GM12891 (cell line): ENCODE data around the gene RASGRP3.

Experiments used
- DNase-seq: peaks from one replicate; pipeline ENCODE4 v3.0.0; 2011; ENCODE audit warnings: low spot score; ENCODE audit not compliant: insufficient read length
- FAIRE-seq: peaks from 2 replicates; lab custom pipeline; 2011; peaks lifted over from hg19 to GRCh38; lab: Jason Lieb, UNC
- PAX5 ChIP-seq: IDR thresholded peaks from 2 replicates; pipeline ENCODE4 v1.6.1; 2011; ENCODE audit warnings: low read length, moderate library complexity, mild to moderate bottlenecking; ENCODE audit not compliant: insufficient read depth, severe bottlenecking
- POLR2A ChIP-seq: IDR thresholded peaks from 2 replicates; pipeline ENCODE4 v1.6.1; 2011; ENCODE audit warnings: low read depth, low read length, control low read depth
- POLR2AphosphoS5 ChIP-seq: IDR thresholded peaks from 2 replicates; pipeline ENCODE4 v1.6.1; 2011; ENCODE audit warnings: low read depth, low read length, control low read depth
- POU2F2 ChIP-seq: IDR thresholded peaks from 2 replicates; pipeline ENCODE4 v1.6.1; 2011; ENCODE audit warnings: low read depth, mild to moderate bottlenecking, control low read depth, low read length, moderate library complexity
- SPI1 ChIP-seq: IDR thresholded peaks from 2 replicates; pipeline ENCODE4 v1.6.1; 2011; ENCODE audit warnings: low read depth, low read length, control low read depth
- TAF1 ChIP-seq: IDR thresholded peaks from 2 replicates; pipeline ENCODE4 v1.6.1; 2011; ENCODE audit warnings: low read depth, low read length, control low read depth

The RASGRP3 gene

DNA sequence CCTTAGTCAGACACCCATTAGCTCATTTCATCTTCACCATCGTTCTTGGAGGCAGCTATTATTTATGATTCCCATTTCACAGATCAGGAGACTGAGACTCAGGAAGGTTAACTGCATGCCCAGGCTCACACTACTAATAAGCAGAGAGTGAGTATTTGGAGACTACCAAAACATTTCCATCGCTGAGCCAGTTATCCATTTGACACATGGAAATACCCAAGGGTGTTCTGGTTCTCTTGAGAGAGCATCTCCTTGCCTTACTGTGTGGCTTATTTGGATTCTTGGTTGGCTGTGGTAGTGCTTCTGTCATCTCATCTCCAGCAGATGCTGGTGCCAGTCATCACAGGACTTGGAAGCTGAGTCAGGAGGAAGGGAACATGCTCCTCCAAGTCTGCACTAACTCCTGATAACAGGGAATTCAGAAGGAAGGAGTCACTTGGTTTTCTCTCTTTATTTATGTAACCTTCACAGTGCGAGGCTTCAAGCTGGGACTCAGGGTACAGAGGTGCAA lies 55.2 kb downstream of the RASGRP3 start:
- FAIRE-seq (peak; percentile 73), DNase-seq (no peak)
- TF ChIP-seq POU2F2 (no peak), POLR2AphosphoS5 (peak; percentile 8; the same call in 1 of the 2 replicates), SPI1 (no peak), PAX5 (no peak), TAF1 (no peak), POLR2A (peak; percentile 24; the same call in 1 of the 2 replicates)

DNA sequence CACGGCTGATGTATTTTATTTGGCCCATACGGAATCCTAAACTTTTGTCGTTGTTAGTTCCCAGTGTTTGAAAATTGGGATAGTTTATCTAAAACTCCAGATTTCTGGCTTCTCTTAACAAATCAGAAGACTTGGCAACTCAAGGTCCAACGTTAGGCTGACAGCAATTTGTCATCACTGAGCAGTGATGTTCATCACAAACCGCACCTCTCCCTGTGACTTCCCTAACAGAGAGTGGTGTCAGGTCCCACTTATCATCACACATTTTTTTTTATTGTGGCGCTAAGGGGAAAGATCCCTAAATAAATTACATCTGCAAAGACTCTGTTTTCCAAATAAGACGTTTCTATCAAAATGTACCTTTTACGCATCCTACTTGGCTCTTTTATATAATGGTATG lies 55.7 kb downstream of the RASGRP3 start:
- DNase-seq, result no peak
- TF ChIP-seq POU2F2 (no peak), POLR2A (no peak), PAX5 (no peak), POLR2AphosphoS5 (no peak), SPI1 (no peak), TAF1 (no peak)
- FAIRE-seq, result no peak

- DNase-seq (no peak), FAIRE-seq (no peak)
- no peak for TF ChIP-seq PAX5
- TF ChIP-seq POLR2A, result no peak
- no peak for TF ChIP-seq POU2F2
- TF ChIP-seq SPI1, result no peak
- no peak for TF ChIP-seq POLR2AphosphoS5
- TF ChIP-seq TAF1, result no peak
These were observed 56.5 kb downstream of the RASGRP3 start for GRCh38 chr2:33532966-33533365.

- DNase-seq (no peak), FAIRE-seq (no peak)
- TF ChIP-seq SPI1, result no peak
- no peak for TF ChIP-seq POU2F2
- TF ChIP-seq PAX5, result no peak
- TF ChIP-seq POLR2AphosphoS5, result no peak
- TF ChIP-seq TAF1, result no peak
- TF ChIP-seq POLR2A, result no peak
These were observed 59.0 kb downstream of the RASGRP3 start for GRCh38 chr2:33535421-33535820.

- FAIRE-seq, result no peak
- no peak for DNase-seq
- no peak for TF ChIP-seq SPI1
- TF ChIP-seq POLR2AphosphoS5, result no peak
- TF ChIP-seq TAF1, result no peak
- TF ChIP-seq POLR2A, result no peak
- TF ChIP-seq POU2F2, result no peak
- no peak for TF ChIP-seq PAX5
These were observed 64.8 kb downstream of the RASGRP3 start for GRCh38 chr2:33541243-33541642.

DNA sequence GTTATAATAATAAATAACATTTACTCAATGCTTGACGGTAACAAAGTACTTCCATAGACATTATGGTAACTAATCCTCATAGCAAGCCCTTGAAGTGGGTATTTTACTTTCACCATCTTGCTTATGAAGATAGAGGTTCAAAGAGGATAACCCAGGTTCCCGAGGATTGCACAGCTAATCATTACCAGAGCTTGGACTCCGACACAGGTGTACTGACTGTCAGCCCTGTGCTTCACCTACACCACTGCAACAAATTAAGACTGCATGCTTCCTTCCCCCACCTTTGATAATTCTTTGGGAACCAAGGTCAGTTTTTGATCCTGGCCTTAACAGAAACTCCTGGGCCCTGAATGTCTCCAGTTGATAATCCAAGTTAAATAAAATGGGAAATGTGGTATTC lies 73.8 kb downstream of the RASGRP3 start:
- no peak for DNase-seq
- FAIRE-seq, result no peak
- TF ChIP-seq POLR2AphosphoS5, result no peak
- no peak for TF ChIP-seq SPI1
- TF ChIP-seq POU2F2, result no peak
- TF ChIP-seq PAX5, result no peak
- TF ChIP-seq POLR2A, result no peak
- TF ChIP-seq TAF1, result no peak

GRCh38 chr2:33552758-33553461 lies 76.5 kb downstream of the RASGRP3 start:
- no peak for TF ChIP-seq PAX5
- no peak for TF ChIP-seq SPI1
- TF ChIP-seq POLR2A, result no peak
- no peak for TF ChIP-seq POLR2AphosphoS5
- no peak for TF ChIP-seq TAF1
- no peak for FAIRE-seq
- DNase-seq, result no peak

GRCh38 chr2:33555681-33556080 lies 79.2 kb downstream of the RASGRP3 start:
- no peak for FAIRE-seq
- DNase-seq, result no peak
- TF ChIP-seq POU2F2, result no peak
- TF ChIP-seq SPI1, result no peak
- TF ChIP-seq POLR2AphosphoS5, result no peak
- no peak for TF ChIP-seq POLR2A

DNA sequence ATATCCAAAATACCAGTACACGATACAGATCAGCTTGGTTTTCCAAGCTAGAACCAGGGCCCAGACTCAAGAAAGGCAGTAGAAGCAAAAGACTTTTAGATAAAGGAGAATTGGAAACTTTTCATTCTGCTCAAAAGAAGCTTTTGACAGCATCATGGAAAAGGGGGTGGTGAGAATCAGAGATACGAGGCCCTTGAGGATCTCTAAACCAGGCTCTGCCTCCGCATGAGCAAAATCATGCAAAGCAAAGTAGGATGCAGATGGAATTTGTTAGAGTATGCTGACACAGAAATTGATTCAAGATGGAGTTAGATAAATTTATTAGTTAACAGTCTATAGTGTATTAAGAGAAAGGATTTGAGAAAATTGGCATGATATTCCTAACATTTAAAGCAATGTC lies 82.9 kb downstream of the RASGRP3 start:
- DNase-seq (no peak), FAIRE-seq (no peak)
- no peak for TF ChIP-seq PAX5
- TF ChIP-seq POLR2AphosphoS5, result no peak

- DNase-seq (no peak), FAIRE-seq (no peak)
- TF ChIP-seq POU2F2 (no peak), SPI1 (no peak), POLR2AphosphoS5 (no peak), PAX5 (no peak), TAF1 (no peak), POLR2A (no peak)
These were observed 83.6 kb downstream of the RASGRP3 start for GRCh38 chr2:33560017-33560416.
